ENCODE results near the gene THRB.

The THRB gene

DNA sequence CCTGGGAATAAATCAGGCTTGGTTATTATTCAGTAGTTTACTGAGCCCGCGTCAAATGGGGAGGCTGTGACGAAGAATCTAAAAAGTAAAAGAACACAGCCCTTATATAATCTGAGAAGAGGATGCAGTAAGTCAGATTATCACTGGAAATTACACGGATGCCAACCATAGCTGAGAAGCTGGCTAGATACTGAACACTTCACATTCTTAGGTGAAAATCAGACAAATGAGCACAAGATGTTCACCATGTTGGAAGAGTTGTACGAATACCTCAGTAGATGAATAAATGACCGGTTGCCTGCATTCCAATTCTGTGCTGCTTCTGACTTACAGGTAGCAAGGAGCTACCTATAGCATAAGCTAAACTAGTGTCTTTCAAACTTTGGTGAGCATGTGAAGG lies 254.3 kb downstream of the THRB start:
- TF ChIP-seq EZH2phosphoT487 (IDR thresholded peaks at IDR 0.05; ENCODE audit: borderline replicate concordance) = no peak
- TF ChIP-seq, protein P1, sequence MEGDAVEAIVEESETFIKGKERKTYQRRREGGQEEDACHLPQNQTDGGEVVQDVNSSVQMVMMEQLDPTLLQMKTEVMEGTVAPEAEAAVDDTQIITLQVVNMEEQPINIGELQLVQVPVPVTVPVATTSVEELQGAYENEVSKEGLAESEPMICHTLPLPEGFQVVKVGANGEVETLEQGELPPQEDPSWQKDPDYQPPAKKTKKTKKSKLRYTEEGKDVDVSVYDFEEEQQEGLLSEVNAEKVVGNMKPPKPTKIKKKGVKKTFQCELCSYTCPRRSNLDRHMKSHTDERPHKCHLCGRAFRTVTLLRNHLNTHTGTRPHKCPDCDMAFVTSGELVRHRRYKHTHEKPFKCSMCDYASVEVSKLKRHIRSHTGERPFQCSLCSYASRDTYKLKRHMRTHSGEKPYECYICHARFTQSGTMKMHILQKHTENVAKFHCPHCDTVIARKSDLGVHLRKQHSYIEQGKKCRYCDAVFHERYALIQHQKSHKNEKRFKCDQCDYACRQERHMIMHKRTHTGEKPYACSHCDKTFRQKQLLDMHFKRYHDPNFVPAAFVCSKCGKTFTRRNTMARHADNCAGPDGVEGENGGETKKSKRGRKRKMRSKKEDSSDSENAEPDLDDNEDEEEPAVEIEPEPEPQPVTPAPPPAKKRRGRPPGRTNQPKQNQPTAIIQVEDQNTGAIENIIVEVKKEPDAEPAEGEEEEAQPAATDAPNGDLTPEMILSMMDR (conservative IDR thresholded peaks at IDR 0.05; ENCODE audit: low read length) = no peak
- Histone ChIP-seq H3K9ac (ENCODE audit: low read depth, low read length, poor library complexity, severe bottlenecking) (no peak overlapping the region), H3F3A (ENCODE audit: low read depth) (no peaks in the 10 kb centered on the region), H3K4me2 (ENCODE audit: low read depth, low read length, poor library complexity, severe bottlenecking) (no peak overlapping the region), H3K9me3 (ENCODE audit: insufficient read depth, low read depth, low read length) (no peaks in the 10 kb centered on the region), H3K27me3 (ENCODE audit: insufficient read depth, low read length, poor library complexity, severe bottlenecking) (no peaks in the 10 kb centered on the region), H3K4me1 (ENCODE audit: insufficient read depth, low read length, poor library complexity, severe bottlenecking) (peaks cover 4% of the 10 kb centered on the region), H3K4me3 (ENCODE audit: low read length, poor library complexity, severe bottlenecking) (no peak overlapping the region), H2AFZ (ENCODE audit: low read length) (no peak overlapping the region), H4K20me1 (ENCODE audit: insufficient read depth, low read length, poor library complexity, severe bottlenecking) (no peaks in the 10 kb centered on the region), H3K9me2 (replicated peaks; ENCODE audit: low read depth, low read length) (no peaks in the 10 kb centered on the region), H3K36me3 (ENCODE audit: insufficient read depth, low read length) (no peaks in the 10 kb centered on the region), H3K79me2 (ENCODE audit: insufficient read depth, low read length) (no peaks in the 10 kb centered on the region)

DNA sequence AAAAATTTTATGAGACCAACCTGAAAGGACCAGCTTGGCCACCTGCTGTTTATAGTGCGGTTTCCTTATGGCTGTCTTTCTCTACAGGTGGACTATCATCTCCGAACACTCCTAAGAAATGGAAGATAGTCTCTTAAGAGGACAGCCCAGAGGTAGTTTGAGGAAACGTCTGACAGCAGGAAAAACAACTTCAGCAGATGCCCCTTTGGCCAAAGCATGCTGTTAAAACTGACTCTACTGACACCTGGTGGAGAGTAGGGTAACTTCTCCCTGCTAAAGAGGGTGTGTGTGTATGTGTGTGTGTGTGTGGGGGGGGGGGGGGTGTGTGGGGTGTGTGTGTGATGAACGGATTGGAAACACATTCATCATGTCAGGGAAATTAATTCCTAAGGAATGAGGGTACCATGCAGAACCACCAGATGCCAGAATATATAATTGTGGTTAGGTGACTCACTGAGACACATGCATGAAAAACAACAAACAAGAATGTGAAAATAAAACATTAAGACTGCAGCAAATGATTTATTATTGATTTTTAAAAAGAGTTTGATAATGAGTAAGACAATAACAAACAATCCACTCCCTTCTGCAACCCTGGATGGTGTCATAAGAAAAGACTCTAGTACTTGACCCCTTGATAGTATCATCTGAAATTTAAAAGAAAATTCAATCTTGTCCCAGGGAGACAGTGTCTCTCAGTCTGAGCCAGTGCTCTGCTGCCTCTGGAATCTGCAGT lies 256.5 kb downstream of the THRB start:
- Histone ChIP-seq H3K4me3 (ENCODE audit: low read length, poor library complexity, severe bottlenecking) (no peak overlapping the region), H3K4me2 (ENCODE audit: low read depth, low read length, poor library complexity, severe bottlenecking) (no peak overlapping the region), H2AFZ (ENCODE audit: low read length) (0 out of 2 replicates have a peak overlapping the region, but pooled peaks have one; percentile 61), H3K79me2 (ENCODE audit: insufficient read depth, low read length) (no peaks in the 10 kb centered on the region), H3K27me3 (ENCODE audit: insufficient read depth, low read length, poor library complexity, severe bottlenecking) (no peaks in the 10 kb centered on the region), H3K9ac (ENCODE audit: low read depth, low read length, poor library complexity, severe bottlenecking) (no peak overlapping the region), H3K36me3 (ENCODE audit: insufficient read depth, low read length) (no peaks in the 10 kb centered on the region), H3K9me2 (replicated peaks; ENCODE audit: low read depth, low read length) (no peaks in the 10 kb centered on the region), H3F3A (ENCODE audit: low read depth) (no peaks in the 10 kb centered on the region), H3K4me1 (ENCODE audit: insufficient read depth, low read length, poor library complexity, severe bottlenecking) (peaks cover 4% of the 10 kb centered on the region), H4K20me1 (ENCODE audit: insufficient read depth, low read length, poor library complexity, severe bottlenecking) (no peaks in the 10 kb centered on the region), H3K9me3 (ENCODE audit: insufficient read depth, low read depth, low read length) (no peaks in the 10 kb centered on the region)
- no peak for TF ChIP-seq EZH2phosphoT487 (IDR thresholded peaks at IDR 0.05; ENCODE audit: borderline replicate concordance)
- TF ChIP-seq, protein P1 (conservative IDR thresholded peaks at IDR 0.05; ENCODE audit: low read length) = peak; percentile 82

DNA sequence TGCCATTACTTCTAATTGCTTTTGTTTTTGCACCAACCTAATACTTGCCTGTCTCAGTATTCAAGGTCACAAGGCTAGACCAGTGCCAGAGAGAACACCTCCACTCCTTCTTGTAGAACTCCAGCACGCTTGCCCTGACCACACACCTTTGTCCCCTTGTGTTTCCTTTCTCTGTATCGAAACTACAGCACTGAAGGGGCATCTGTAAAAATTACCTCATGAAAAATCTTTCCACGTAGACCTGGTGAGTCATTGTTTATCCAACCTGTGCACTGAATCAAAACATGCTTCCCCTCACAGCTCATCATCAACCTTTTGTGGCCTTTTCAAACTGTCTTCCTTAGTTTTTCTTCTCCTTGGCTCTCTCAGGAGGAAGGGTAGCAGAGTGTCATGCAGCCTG lies 259.5 kb downstream of the THRB start:
- Histone ChIP-seq H3K4me3 (ENCODE audit: low read length, poor library complexity, severe bottlenecking) (no peak overlapping the region), H3K4me1 (ENCODE audit: insufficient read depth, low read length, poor library complexity, severe bottlenecking) (peaks cover 4% of the 10 kb centered on the region), H3K36me3 (ENCODE audit: insufficient read depth, low read length) (no peaks in the 10 kb centered on the region), H2AFZ (ENCODE audit: low read length) (no peak overlapping the region), H3K9ac (ENCODE audit: low read depth, low read length, poor library complexity, severe bottlenecking) (no peak overlapping the region), H3F3A (ENCODE audit: low read depth) (no peaks in the 10 kb centered on the region), H3K9me3 (ENCODE audit: insufficient read depth, low read depth, low read length) (no peaks in the 10 kb centered on the region), H4K20me1 (ENCODE audit: insufficient read depth, low read length, poor library complexity, severe bottlenecking) (no peaks in the 10 kb centered on the region), H3K4me2 (ENCODE audit: low read depth, low read length, poor library complexity, severe bottlenecking) (no peak overlapping the region), H3K27me3 (ENCODE audit: insufficient read depth, low read length, poor library complexity, severe bottlenecking) (no peaks in the 10 kb centered on the region), H3K79me2 (ENCODE audit: insufficient read depth, low read length) (no peaks in the 10 kb centered on the region), H3K9me2 (replicated peaks; ENCODE audit: low read depth, low read length) (no peaks in the 10 kb centered on the region)
- TF ChIP-seq EZH2phosphoT487 (IDR thresholded peaks at IDR 0.05; ENCODE audit: borderline replicate concordance) = no peak
- TF ChIP-seq, protein P1 (conservative IDR thresholded peaks at IDR 0.05; ENCODE audit: low read length) = no peak

Data from Loucy (cell line).